Endothelial cell of umbilical vein (primary cell): ENCODE results near the gene CPT2. TPM values are rescaled to one million over a fixed set of nuclear protein-coding genes. Genes with fewer than 3 reads are reported as not detected.

Source experiments
- BruUV-seq: library from RNA; stranded (reverse); fragments of 400-500 nt; replicated peaks from 2 replicates; lab custom pipeline; 2021; lab: Mats Ljungman, UMichigan
- CTCF ChIA-PET: fragments of 300-600, 350-600 bp; sonication (Branson Sonifier 250); formaldehyde crosslinking; loops from one replicate; lab custom pipeline; 2021; ENCODE audit warnings: antibody characterized with exemption, inconsistent platforms; lab: Charles Lee
- POLR2A ChIA-PET: fragments of 300-600, 350-600 bp; sonication (Branson Sonifier 250); formaldehyde crosslinking; loops from one replicate; lab custom pipeline; 2021; ENCODE audit warnings: antibody characterized with exemption, inconsistent platforms; lab: Charles Lee
- DNase-seq: peaks from one replicate; pipeline ENCODE4 v3.0.0-alpha.2; 2011; ENCODE audit warnings: low read depth, low spot score
- FAIRE-seq: peaks from 2 replicates; lab custom pipeline; 2011; peaks lifted over from hg19 to GRCh38; lab: Jason Lieb, UNC
- H2AFZ ChIP-seq: 2 replicates; pipeline ENCODE4 v1.6.0; 2012; ENCODE audit warnings: low read depth, low read length, control low read depth, inconsistent platforms
- H3K27ac ChIP-seq: 2 replicates; pipeline ENCODE4 v1.5.1; 2011; ENCODE audit warnings: low read depth, mild to moderate bottlenecking, control low read depth, low read length, moderate library complexity; ENCODE audit not compliant: insufficient read depth
- H3K27me3 ChIP-seq, 2 experiments: 2 replicates each; pipeline versions ENCODE4 v1.6.0 to v1.6.1; 2011; ENCODE audit warnings: low read length in 2 of 2, mixed read lengths in 1 of 2; ENCODE audit not compliant: control insufficient read depth in 2 of 2, insufficient read depth in 2 of 2
- H3K36me3 ChIP-seq, 2 experiments: 2 replicates in 1 of 2; 3 replicates in 1 of 2; pipeline ENCODE4 v1.5.1; 2011; ENCODE audit warnings: low read length in 2 of 2, mild to moderate bottlenecking in 1 of 2, moderate library complexity in 1 of 2; ENCODE audit not compliant: control insufficient read depth in 2 of 2, insufficient read depth in 2 of 2; ENCODE audit errors: extremely low read depth in 1 of 2
- H3K4me1 ChIP-seq: 3 replicates; pipeline ENCODE4 v1.5.1; 2011; ENCODE audit warnings: mild to moderate bottlenecking, low read length; ENCODE audit not compliant: control insufficient read depth, insufficient read depth; ENCODE audit errors: extremely low read depth
- H3K4me2 ChIP-seq: 2 replicates; pipeline ENCODE4 v1.6.1; 2011; ENCODE audit warnings: low read length, control low read depth, mixed read lengths; ENCODE audit not compliant: insufficient read depth
- H3K4me3 ChIP-seq, 3 experiments: fragments of 200-600 bp in 1 of 3; sonication (generic), shearing (Covaris generic) in 1 of 3; replicated peaks in 1 of 3; 2 replicates each; pipeline ENCODE4 v1.5.1; 2011 to 2016; ENCODE audit warnings: control low read depth in 3 of 3, low read length in 3 of 3, mild to moderate bottlenecking in 2 of 3, inconsistent platforms in 1 of 3, low read depth in 1 of 3, moderate library complexity in 1 of 3; ENCODE audit not compliant: insufficient read depth in 1 of 3
- H3K79me2 ChIP-seq: 2 replicates; pipeline ENCODE4 v1.6.0; 2012; ENCODE audit warnings: low read length, inconsistent platforms; ENCODE audit not compliant: control insufficient read depth, insufficient read depth
- H3K9ac ChIP-seq: replicated peaks from 2 replicates; pipeline ENCODE3; 2011; ENCODE audit warnings: low read length, control low read depth; ENCODE audit not compliant: insufficient read depth; ENCODE audit errors: extremely low read depth
- H3K9me1 ChIP-seq: replicated peaks from 3 replicates; pipeline ENCODE4 v1.6.0; 2011; ENCODE audit warnings: mild to moderate bottlenecking, low read length; ENCODE audit not compliant: control insufficient read depth, insufficient read depth; ENCODE audit errors: extremely low read depth
- H3K9me3 ChIP-seq: replicated peaks from 2 replicates; pipeline ENCODE4 v1.5.1; 2012; ENCODE audit warnings: low read length, inconsistent platforms; ENCODE audit not compliant: control insufficient read depth, insufficient read depth
- H4K20me1 ChIP-seq: replicated peaks from 2 replicates; pipeline ENCODE3; 2011; ENCODE audit warnings: mild to moderate bottlenecking, low read length; ENCODE audit not compliant: control insufficient read depth, insufficient read depth; ENCODE audit errors: extremely low read depth
- EZH2 ChIP-seq: IDR thresholded peaks from 2 replicates; pipeline ENCODE4 v1.6.1; 2012; ENCODE audit warnings: borderline replicate concordance, low read depth, mild to moderate bottlenecking, moderate library complexity, low read length, inconsistent platforms; ENCODE audit not compliant: severe bottlenecking
- FOS ChIP-seq: IDR thresholded peaks from 2 replicates; pipeline ENCODE4 v1.6.1; 2011; ENCODE audit warnings: mild to moderate bottlenecking, low read length, moderate library complexity, borderline replicate concordance; ENCODE audit not compliant: insufficient read depth
- GATA2 ChIP-seq: IDR thresholded peaks from 2 replicates; pipeline ENCODE4 v1.7.0; 2011; ENCODE audit warnings: low read depth, mild to moderate bottlenecking, moderate library complexity, mixed read lengths, low read length; ENCODE audit not compliant: insufficient read length, insufficient read depth
- JUN ChIP-seq: IDR thresholded peaks from 2 replicates; pipeline ENCODE4 v1.6.1; 2011; ENCODE audit warnings: borderline replicate concordance, low read depth; ENCODE audit not compliant: insufficient read length, insufficient read depth
- MYC ChIP-seq: IDR thresholded peaks from one replicate; pipeline ENCODE4 v1.6.1; 2011; ENCODE audit warnings: mild to moderate bottlenecking, low read depth, low read length
- POLR2A ChIP-seq: IDR thresholded peaks from 2 replicates; pipeline ENCODE4 v1.6.1; 2012; ENCODE audit warnings: low read depth, mild to moderate bottlenecking, control low read depth, low read length
- POLR2AphosphoS5 ChIP-seq: IDR thresholded peaks from 2 replicates; pipeline ENCODE4 v1.6.1; 2012; ENCODE audit warnings: low read depth, mild to moderate bottlenecking, control low read depth, low read length, moderate library complexity; ENCODE audit not compliant: insufficient read depth
- dilution Hi-C: fragments of 300-500 bp; cut with MboI; formaldehyde crosslinking; loops from one replicate; pipeline ENCODE4 v1.15.0; 2019; ENCODE audit warnings: low sequenced_read_pairs; ENCODE audit not compliant: extremely low pct_ligation_motif_present
- intact Hi-C: fragments of 100-400 bp; cut with micrococcal nuclease; formaldehyde crosslinking; loops from one replicate; pipeline ENCODE4 v1.10.0; 2022
- polyA plus RNA-seq, 4 experiments: library from polyadenylated mRNA; depleted of rRNA in 3 of 4; stranded (reverse) in 3 of 4; unstranded in 1 of 4; fragments of >200 nt; gene quantifications; 2 replicates each; pipeline versions ENCODE4 v1.2.1 to v1.2.3, GENCODE V29; 2011 to 2012; ENCODE audit warnings: missing spikeins in 1 of 4
- total RNA-seq: library from RNA; stranded (reverse); gene quantifications from 2 replicates; pipeline ENCODE4 v1.2.3, GENCODE V29; 2021
- TF ChIP-seq, protein P1 (sequence below), 2 donors: IDR thresholded peaks; 1 replicate in 1 of 2; 2 replicates in 1 of 2; pipeline ENCODE4 v1.5.1; 2011; ENCODE audit warnings: low read length in 2 of 2, mild to moderate bottlenecking in 2 of 2, moderate library complexity in 2 of 2, control low read depth in 1 of 2, inconsistent platforms in 1 of 2, low read depth in 1 of 2; ENCODE audit not compliant: insufficient read depth in 1 of 2; ENCODE audit errors: extremely low read depth in 1 of 2
- TF ChIP-seq, protein P2 (sequence below): IDR thresholded peaks from 2 replicates; pipeline ENCODE4 v1.6.1; 2011; ENCODE audit not compliant: insufficient read depth, insufficient read length

The CPT2 gene
- total and polyA plus RNA-seq, 2 donors (not counting 3 experiments of a cell fraction or from before 2014, with no cell fraction given): 10.6 to 11.6 TPM

DNA sequence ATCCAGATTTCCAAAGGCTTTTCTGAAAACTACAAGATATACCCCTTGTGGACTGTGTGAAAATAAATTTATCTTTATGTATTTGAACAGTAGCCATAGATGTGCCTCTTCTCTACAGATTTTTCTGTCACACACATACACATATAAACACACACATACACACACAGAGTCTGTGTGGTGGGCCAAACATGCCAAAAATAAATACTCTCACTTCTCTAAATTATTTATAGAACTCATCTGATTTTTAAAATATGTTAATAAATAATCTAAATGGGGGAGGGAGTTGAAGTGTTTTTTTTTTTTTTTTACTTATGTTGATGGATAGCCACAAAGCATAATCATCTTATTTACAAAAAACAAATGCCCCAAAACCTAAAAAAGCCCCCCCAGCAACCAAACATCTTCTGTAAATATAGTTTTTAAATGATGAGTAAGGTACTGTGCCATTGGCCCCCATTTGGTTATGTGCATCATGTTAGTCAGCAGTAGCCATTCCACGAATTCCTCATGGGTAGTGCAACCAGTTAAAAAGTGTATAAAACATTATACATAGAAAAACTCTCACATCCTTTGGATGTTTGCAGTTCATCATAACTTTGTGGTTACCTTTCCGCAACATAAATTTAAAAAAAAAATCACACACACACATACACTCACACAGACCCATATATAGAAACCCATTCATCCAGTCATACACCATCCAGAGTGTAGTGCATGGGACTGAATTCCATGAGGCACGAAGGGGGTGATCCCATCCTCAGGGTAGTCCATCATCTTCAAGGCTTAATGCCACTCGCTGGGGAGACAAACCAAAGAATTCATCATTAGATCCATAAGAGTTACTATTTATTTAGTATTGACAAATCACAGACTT lies 49.9 kb downstream of the CPT2 start:
- ChIA-PET CTCF (no interaction called here), POLR2A (no interaction called here)
- no peak for TF ChIP-seq POLR2AphosphoS5
- TF ChIP-seq FOS: no peak
- TF ChIP-seq POLR2A: no peak
- TF ChIP-seq EZH2: no peak
- TF ChIP-seq, protein P1, sequence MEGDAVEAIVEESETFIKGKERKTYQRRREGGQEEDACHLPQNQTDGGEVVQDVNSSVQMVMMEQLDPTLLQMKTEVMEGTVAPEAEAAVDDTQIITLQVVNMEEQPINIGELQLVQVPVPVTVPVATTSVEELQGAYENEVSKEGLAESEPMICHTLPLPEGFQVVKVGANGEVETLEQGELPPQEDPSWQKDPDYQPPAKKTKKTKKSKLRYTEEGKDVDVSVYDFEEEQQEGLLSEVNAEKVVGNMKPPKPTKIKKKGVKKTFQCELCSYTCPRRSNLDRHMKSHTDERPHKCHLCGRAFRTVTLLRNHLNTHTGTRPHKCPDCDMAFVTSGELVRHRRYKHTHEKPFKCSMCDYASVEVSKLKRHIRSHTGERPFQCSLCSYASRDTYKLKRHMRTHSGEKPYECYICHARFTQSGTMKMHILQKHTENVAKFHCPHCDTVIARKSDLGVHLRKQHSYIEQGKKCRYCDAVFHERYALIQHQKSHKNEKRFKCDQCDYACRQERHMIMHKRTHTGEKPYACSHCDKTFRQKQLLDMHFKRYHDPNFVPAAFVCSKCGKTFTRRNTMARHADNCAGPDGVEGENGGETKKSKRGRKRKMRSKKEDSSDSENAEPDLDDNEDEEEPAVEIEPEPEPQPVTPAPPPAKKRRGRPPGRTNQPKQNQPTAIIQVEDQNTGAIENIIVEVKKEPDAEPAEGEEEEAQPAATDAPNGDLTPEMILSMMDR (IDR thresholded peaks at IDR 0.05; ENCODE audit: extremely low read depth in 1 of 2, insufficient read depth in 1 of 2, low read depth in 1 of 2, low read length in 2 of 2): no peak
- TF ChIP-seq JUN: no peak
- no peak for TF ChIP-seq GATA2
- TF ChIP-seq, protein P2, sequence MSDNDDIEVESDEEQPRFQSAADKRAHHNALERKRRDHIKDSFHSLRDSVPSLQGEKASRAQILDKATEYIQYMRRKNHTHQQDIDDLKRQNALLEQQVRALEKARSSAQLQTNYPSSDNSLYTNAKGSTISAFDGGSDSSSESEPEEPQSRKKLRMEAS: no peak
- TF ChIP-seq MYC: no peak
- H3K4me3 ChIP-seq: no peak overlapping the region
- BruUV-seq: no TSS peak
- H3K9me1 ChIP-seq: no peaks in the 10 kb centered on the region
- intact Hi-C loops (no loop called here), dilution Hi-C loops (no loop called here)
- H3K27me3 ChIP-seq: no peaks in the 10 kb centered on the region
- DNase-seq: no peak
- H3K27ac ChIP-seq: no peak overlapping the region
- no peak for FAIRE-seq
- H3K79me2 ChIP-seq: no peaks in the 10 kb centered on the region
- H3K9me3 ChIP-seq: no peaks in the 10 kb centered on the region
- peaks cover 0 to 12% of the 10 kb centered on the region in 2 experiments for H3K36me3 ChIP-seq
- no peak overlapping the region for H3K9ac ChIP-seq
- no peak overlapping the region for H2AFZ ChIP-seq
- H4K20me1 ChIP-seq: no peaks in the 10 kb centered on the region
- H3K4me2 ChIP-seq: no peak overlapping the region
- peaks cover 4% of the 10 kb centered on the region for H3K4me1 ChIP-seq
